Chondrocyte (in vitro differentiated cells): ENCODE measurements around the gene AUTS2. TPM values are rescaled to one million over a fixed set of nuclear protein-coding genes. Genes with fewer than 3 reads are reported as not detected.

Experiments
- DNase-seq: peaks from one replicate; pipeline ENCODE4 v3.0.0; 2021; ENCODE audit warnings: mixed read lengths, low spot score
- H3K27ac Mint-ChIP-seq: one replicate; pipeline ENCODE4 v1.8.0; 2021; ENCODE audit warnings: mild to moderate bottlenecking, moderate library complexity, mixed read lengths; ENCODE audit not compliant: unreplicated experiment
- H3K27me3 Mint-ChIP-seq: 2 replicates; pipeline ENCODE4 v1.8.0; 2021; ENCODE audit warnings: low read depth, mixed read lengths
- H3K36me3 Mint-ChIP-seq: 2 replicates; pipeline ENCODE4 v1.8.0; 2021; ENCODE audit warnings: low read depth, mixed read lengths
- H3K4me1 Mint-ChIP-seq: 2 replicates; pipeline ENCODE4 v1.8.0; 2021; ENCODE audit warnings: low read depth, mild to moderate bottlenecking, mixed read lengths
- H3K4me3 Mint-ChIP-seq: one replicate; pipeline ENCODE4 v1.8.0; 2021; ENCODE audit warnings: mild to moderate bottlenecking, moderate library complexity, mixed read lengths; ENCODE audit not compliant: unreplicated experiment
- H3K9me3 Mint-ChIP-seq: 2 replicates; pipeline ENCODE4 v1.8.0; 2021; ENCODE audit warnings: low read depth, mixed read lengths
- total RNA-seq: library from RNA; stranded (reverse); gene quantifications from 3 replicates; pipeline ENCODE4 v1.2.1, GENCODE V29; 2021
- TF ChIP-seq, protein P1 (sequence below): fragments of 200-600 bp; sonication (generic); IDR thresholded peaks from 2 replicates; pipeline ENCODE4 v1.5.0; 2021; ENCODE audit warnings: antibody characterized with exemption, mild to moderate bottlenecking, moderate library complexity

AUTS2 gene
- total RNA-seq, 1 donor from 2014 or later: 31.5 TPM

DNA sequence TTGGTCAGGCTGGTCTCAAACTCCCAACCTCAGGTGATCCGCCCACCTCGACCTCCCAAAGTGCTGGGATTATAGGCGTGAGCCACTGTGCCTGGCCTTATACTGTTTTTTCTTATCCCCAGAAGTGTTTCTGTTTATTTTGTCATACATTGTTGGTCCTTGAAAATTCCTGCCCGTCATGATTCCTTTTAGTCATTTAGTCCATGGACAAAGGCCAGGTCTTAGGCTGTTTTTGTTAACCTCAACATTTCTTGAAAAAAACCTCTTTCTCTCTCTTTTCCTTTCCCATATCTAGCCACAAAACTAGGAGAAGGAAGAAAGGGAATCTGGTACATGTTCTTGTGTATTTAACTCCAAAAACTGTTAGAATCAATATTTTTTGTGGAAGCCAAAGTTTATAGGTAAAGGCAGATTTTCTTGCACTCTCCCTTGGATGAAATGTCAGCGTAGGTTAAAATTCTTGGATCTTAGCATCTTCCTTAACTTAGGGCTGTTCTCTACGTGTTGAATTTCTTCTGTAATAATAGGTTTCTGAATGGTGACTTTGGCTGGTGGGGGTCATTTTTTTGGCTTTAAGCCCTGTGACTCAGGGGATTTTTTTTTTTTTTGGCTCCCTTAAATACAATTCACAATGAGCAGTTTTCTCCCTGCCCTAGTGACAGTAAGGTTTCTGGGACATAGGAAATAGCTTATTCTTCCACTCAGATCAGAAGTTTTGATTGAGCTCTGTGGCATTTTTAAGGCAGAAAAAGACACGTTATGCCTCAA, 500.8 kb downstream of the AUTS2 start:
- H3K4me3 Mint-ChIP-seq: no peak overlapping the region

DNA sequence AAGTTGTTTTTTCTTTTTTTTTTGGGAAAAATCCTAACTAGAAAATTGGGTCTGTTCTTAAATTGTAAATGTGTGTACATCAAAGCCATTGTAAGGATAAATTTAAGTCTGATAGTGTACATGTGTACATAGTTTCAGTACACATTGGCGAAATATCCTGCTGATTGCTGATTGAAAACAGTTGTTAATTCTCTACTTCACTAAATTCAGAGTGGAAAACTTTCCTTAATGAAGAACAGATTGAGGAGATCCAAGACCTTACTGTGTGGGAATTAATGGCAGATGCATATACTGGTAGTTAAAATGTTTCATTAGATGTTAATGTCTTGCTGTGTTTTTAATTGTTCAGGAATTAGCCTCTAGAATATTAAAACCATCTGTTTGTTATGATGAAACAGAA, 506.0 kb downstream of the AUTS2 start:
- Mint-ChIP-seq H3K4me1 (peaks cover 16% of the 10 kb centered on the region), H3K27me3 (no peaks in the 10 kb centered on the region), H3K9me3 (no peaks in the 10 kb centered on the region), H3K27ac (no peak overlapping the region), H3K4me3 (no peak overlapping the region), H3K36me3 (no peaks in the 10 kb centered on the region)
- no peak for DNase-seq
- TF ChIP-seq, protein P1, sequence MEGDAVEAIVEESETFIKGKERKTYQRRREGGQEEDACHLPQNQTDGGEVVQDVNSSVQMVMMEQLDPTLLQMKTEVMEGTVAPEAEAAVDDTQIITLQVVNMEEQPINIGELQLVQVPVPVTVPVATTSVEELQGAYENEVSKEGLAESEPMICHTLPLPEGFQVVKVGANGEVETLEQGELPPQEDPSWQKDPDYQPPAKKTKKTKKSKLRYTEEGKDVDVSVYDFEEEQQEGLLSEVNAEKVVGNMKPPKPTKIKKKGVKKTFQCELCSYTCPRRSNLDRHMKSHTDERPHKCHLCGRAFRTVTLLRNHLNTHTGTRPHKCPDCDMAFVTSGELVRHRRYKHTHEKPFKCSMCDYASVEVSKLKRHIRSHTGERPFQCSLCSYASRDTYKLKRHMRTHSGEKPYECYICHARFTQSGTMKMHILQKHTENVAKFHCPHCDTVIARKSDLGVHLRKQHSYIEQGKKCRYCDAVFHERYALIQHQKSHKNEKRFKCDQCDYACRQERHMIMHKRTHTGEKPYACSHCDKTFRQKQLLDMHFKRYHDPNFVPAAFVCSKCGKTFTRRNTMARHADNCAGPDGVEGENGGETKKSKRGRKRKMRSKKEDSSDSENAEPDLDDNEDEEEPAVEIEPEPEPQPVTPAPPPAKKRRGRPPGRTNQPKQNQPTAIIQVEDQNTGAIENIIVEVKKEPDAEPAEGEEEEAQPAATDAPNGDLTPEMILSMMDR: no peak

More for the DNA sequence above, 500.8 kb downstream of the AUTS2 start:
- H3K4me1 Mint-ChIP-seq: peaks cover 32% of the 10 kb centered on the region
- TF ChIP-seq, protein P1: no peak
- no peaks in the 10 kb centered on the region for H3K36me3 Mint-ChIP-seq
- no peaks in the 10 kb centered on the region for H3K27me3 Mint-ChIP-seq
- H3K9me3 Mint-ChIP-seq: no peaks in the 10 kb centered on the region
- peak overlapping the region; percentile 34 for H3K27ac Mint-ChIP-seq
- no peak for DNase-seq

DNA sequence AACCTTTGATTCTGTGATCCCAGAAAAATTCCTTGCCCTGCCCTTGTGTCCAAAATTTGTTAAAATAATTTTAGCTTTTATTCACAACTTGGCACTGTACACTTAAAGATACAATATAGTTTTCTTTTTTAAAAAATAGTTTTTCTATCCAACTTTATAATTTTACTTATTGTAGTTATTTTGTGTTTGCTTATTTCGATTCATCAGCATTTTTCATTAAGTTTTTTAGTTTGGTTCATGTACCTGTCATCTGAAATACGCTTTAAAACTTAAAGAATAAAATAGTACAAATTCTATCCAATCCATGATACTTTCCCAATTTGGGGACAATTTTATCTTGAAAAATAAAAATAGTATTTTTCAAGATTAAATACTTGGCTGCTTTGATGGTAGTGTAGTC, 514.8 kb downstream of the AUTS2 start:
- Mint-ChIP-seq H3K4me3 (no peak overlapping the region), H3K27me3 (no peaks in the 10 kb centered on the region), H3K9me3 (no peaks in the 10 kb centered on the region), H3K4me1 (peaks cover 30% of the 10 kb centered on the region), H3K36me3 (no peaks in the 10 kb centered on the region), H3K27ac (no peak overlapping the region)
- TF ChIP-seq, protein P1: no peak
- DNase-seq: no peak

DNA sequence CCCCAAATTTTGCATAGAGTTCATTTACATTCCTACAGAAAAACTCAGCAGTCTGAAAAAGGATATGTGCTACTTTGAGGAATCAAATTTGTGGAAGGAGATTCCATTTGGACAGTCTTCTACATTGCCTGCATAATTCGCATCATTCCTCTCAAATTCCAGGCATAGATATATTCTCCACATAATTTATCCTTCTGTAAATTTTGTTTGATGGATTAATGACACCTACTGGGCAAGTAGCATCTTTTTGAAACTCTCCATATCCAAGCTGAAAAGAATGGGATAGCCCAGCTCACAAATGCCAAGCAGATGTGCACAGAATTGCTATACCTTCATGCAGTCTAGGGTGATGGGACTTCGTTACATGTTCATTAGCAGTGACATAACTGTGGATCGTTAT, 515.3 kb downstream of the AUTS2 start:
- H3K27ac Mint-ChIP-seq: peak overlapping the region; percentile 17
- no peak for DNase-seq
- no peaks in the 10 kb centered on the region for H3K36me3 Mint-ChIP-seq
- no peaks in the 10 kb centered on the region for H3K27me3 Mint-ChIP-seq
- TF ChIP-seq, protein P1: peak; percentile 54
- H3K4me1 Mint-ChIP-seq: peaks cover 30% of the 10 kb centered on the region
- H3K9me3 Mint-ChIP-seq: no peaks in the 10 kb centered on the region
- no peak overlapping the region for H3K4me3 Mint-ChIP-seq

DNA sequence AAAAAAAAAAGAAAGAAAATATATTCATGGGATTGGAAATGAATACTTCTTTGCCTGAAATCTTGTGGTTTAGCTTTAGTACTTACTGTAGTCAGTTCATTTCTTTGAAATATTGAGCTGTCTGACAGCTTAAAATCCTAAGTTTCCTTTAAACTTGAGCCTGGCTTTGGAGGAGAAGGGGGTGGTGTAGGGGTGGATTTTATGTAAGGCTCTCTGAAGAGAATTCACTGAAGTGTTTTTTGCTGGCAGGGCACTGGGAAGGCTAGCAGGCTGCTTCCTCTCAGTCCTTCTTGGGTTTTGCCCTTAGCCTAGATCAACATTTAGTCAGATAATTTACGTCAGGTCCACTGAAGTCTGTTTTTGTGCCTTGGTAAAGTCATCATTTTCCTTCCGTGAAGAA, 516.5 kb downstream of the AUTS2 start:
- Mint-ChIP-seq H3K4me1 (peaks cover 30% of the 10 kb centered on the region), H3K4me3 (no peak overlapping the region), H3K27me3 (no peaks in the 10 kb centered on the region), H3K36me3 (no peaks in the 10 kb centered on the region), H3K27ac (no peak overlapping the region), H3K9me3 (no peaks in the 10 kb centered on the region)
- no peak for DNase-seq
- TF ChIP-seq, protein P1: no peak
